ENCODE results near the gene LIMS1.

DNA sequence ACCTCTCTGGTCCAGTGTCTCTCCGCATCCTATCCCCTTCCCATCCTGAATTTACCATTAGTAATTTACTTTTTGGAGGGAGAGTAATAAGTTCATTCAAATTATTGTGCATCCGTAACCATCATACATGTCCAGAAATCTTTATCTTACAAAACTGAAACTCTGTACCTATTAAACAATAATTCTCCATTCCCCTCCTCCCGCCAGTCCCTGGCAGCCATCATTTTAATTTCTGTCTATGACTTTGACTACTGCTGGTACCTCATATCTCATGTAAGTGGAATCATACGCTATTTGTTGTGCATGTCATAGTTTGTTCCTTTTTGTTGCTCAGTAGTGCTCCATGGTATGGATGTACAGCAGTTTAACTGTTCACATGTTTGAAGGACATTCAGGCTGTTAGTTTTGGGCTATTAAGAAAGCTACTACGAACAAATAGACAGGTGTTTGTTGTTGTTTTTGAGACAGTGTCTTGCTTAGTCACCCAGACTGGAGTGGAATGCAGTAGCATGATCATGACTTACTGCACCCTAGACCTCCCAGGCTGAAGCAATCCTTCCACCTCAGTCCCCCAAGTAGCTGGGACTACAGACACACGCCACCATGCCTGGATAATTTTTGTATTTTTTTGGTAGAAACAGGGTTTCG is 2.0 kb downstream of the LIMS1 start:
- TF ChIP-seq EZH2 (IDR thresholded peaks at IDR 0.05; ENCODE audit: insufficient read depth, poor library complexity, severe bottlenecking): no peak
- TF ChIP-seq EZH2phosphoT487 (IDR thresholded peaks at IDR 0.05; ENCODE audit: insufficient read depth, low read depth): no peak

All from GM23248 (cell line).